Activated T-helper 1 cell treated with anti-CD3 and anti-CD28 coated beads, Interleukin-12 subunit alpha, Interleukin-12 subunit beta, Interleukin-2, Interleukin-4 antibody, amounts not matched to agents 30 ng/mL and 10 ng/mL and 1 ng/mL, durations not matched to agents 14 hours and 24 hours and 36 hours (primary cell): Measurements from ENCODE around the gene SLC8B1. TPM values are rescaled to one million over a fixed set of nuclear protein-coding genes. Genes with fewer than 3 reads are reported as not detected.

Experiments used
- DNase-seq: peaks from one replicate; pipeline ENCODE4 v3.0.0; 2021; ENCODE audit warnings: low spot score
- H3K27ac Mint-ChIP-seq: one replicate; pipeline ENCODE4 v1.8.0; 2021; ENCODE audit warnings: mild to moderate bottlenecking, mixed read lengths
- H3K27me3 Mint-ChIP-seq: one replicate; pipeline ENCODE4 v1.8.0; 2022; ENCODE audit warnings: mild to moderate bottlenecking, moderate library complexity, mixed read lengths; ENCODE audit not compliant: insufficient read depth
- H3K36me3 Mint-ChIP-seq: one replicate; pipeline ENCODE4 v1.8.0; 2021; ENCODE audit warnings: low read depth, mixed read lengths
- H3K4me1 Mint-ChIP-seq: one replicate; pipeline ENCODE4 v1.8.0; 2021; ENCODE audit warnings: low read depth, mixed read lengths
- H3K4me3 Mint-ChIP-seq: one replicate; pipeline ENCODE4 v1.8.0; 2021; ENCODE audit warnings: mild to moderate bottlenecking, moderate library complexity, mixed read lengths
- H3K9me3 Mint-ChIP-seq: one replicate; pipeline ENCODE4 v1.8.0; 2021; ENCODE audit warnings: mixed read lengths
- intact Hi-C: fragments of 100-400 bp; cut with micrococcal nuclease; formaldehyde crosslinking; loops from one replicate; pipeline ENCODE4 v1.15.1; 2024
- total RNA-seq: library from RNA; stranded (reverse); gene quantifications from 2 replicates; pipeline ENCODE4 v1.2.3, GENCODE V29; 2022

SLC8B1 gene
- total RNA-seq, 1 donor from 2014 or later = 21.2 TPM

GRCh38 chr12:113292547-113292946 is 42.4 kb downstream of the SLC8B1 start:
- H3K9me3 Mint-ChIP-seq = no peaks in the 10 kb centered on the region
- no peak for DNase-seq
- H3K4me1 Mint-ChIP-seq = no peaks in the 10 kb centered on the region
- no peak overlapping the region for H3K4me3 Mint-ChIP-seq
- no peak overlapping the region for H3K27ac Mint-ChIP-seq
- peaks cover 26% of the 10 kb centered on the region for H3K36me3 Mint-ChIP-seq
- peaks cover 2% of the 10 kb centered on the region for H3K27me3 Mint-ChIP-seq
- intact Hi-C loops = no loop called here

- Mint-ChIP-seq H3K36me3 (peaks cover 26% of the 10 kb centered on the region), H3K4me3 (no peak overlapping the region), H3K27me3 (peaks cover 2% of the 10 kb centered on the region), H3K27ac (no peak overlapping the region), H3K4me1 (no peaks in the 10 kb centered on the region), H3K9me3 (no peaks in the 10 kb centered on the region)
- no peak for DNase-seq
- intact Hi-C loops = no loop called here
Observed at GRCh38 chr12:113292091-113292490, 42.8 kb downstream of the SLC8B1 start.

- Mint-ChIP-seq H3K9me3 (no peaks in the 10 kb centered on the region), H3K36me3 (peaks cover 26% of the 10 kb centered on the region), H3K27ac (no peak overlapping the region), H3K4me1 (no peaks in the 10 kb centered on the region), H3K27me3 (peaks cover 2% of the 10 kb centered on the region), H3K4me3 (no peak overlapping the region)
- intact Hi-C loops = no loop called here
- DNase-seq = no peak
Observed at GRCh38 chr12:113291586-113291985, 43.3 kb downstream of the SLC8B1 start.

- Mint-ChIP-seq H3K4me3 (no peak overlapping the region), H3K27ac (no peak overlapping the region), H3K36me3 (peaks cover 27% of the 10 kb centered on the region), H3K4me1 (no peaks in the 10 kb centered on the region), H3K27me3 (peaks cover 2% of the 10 kb centered on the region), H3K9me3 (no peaks in the 10 kb centered on the region)
- DNase-seq = no peak
- intact Hi-C loops = no loop called here
Observed at GRCh38 chr12:113290506-113290905, 44.4 kb downstream of the SLC8B1 start.

GRCh38 chr12:113289361-113289760 is 45.5 kb downstream of the SLC8B1 start:
- Mint-ChIP-seq H3K27me3 (no peaks in the 10 kb centered on the region), H3K4me1 (no peaks in the 10 kb centered on the region)

GRCh38 chr12:113287899-113288282 is 47.0 kb downstream of the SLC8B1 start:
- Mint-ChIP-seq H3K27me3 (no peaks in the 10 kb centered on the region), H3K27ac (no peak overlapping the region), H3K4me1 (no peaks in the 10 kb centered on the region), H3K9me3 (no peaks in the 10 kb centered on the region), H3K36me3 (peaks cover 28% of the 10 kb centered on the region), H3K4me3 (no peak overlapping the region)
- DNase-seq = no peak
- intact Hi-C loops = no loop called here

More at GRCh38 chr12:113289361-113289760, 45.5 kb downstream of the SLC8B1 start:
- Mint-ChIP-seq H3K4me3 (no peak overlapping the region), H3K36me3 (peaks cover 31% of the 10 kb centered on the region), H3K27ac (peak overlapping the region; percentile 4), H3K9me3 (no peaks in the 10 kb centered on the region)
- intact Hi-C loops = no loop called here
- no peak for DNase-seq

- Mint-ChIP-seq H3K9me3 (no peaks in the 10 kb centered on the region), H3K27ac (no peak overlapping the region), H3K4me3 (no peak overlapping the region), H3K36me3 (peaks cover 27% of the 10 kb centered on the region), H3K4me1 (no peaks in the 10 kb centered on the region), H3K27me3 (no peaks in the 10 kb centered on the region)
- DNase-seq = no peak
- intact Hi-C loops = no loop called here
Observed at GRCh38 chr12:113287146-113287898, 47.6 kb downstream of the SLC8B1 start.

- Mint-ChIP-seq H3K27ac (no peak overlapping the region), H3K36me3 (peaks cover 22% of the 10 kb centered on the region), H3K4me3 (no peak overlapping the region), H3K9me3 (no peaks in the 10 kb centered on the region), H3K4me1 (no peaks in the 10 kb centered on the region), H3K27me3 (no peaks in the 10 kb centered on the region)
- no peak for DNase-seq
- intact Hi-C loops = no loop called here
Observed at GRCh38 chr12:113286712-113287111, 48.2 kb downstream of the SLC8B1 start.

- intact Hi-C loops = no loop called here
- Mint-ChIP-seq H3K36me3 (peaks cover 16% of the 10 kb centered on the region), H3K9me3 (no peaks in the 10 kb centered on the region), H3K27ac (no peak overlapping the region), H3K4me1 (no peaks in the 10 kb centered on the region), H3K27me3 (no peaks in the 10 kb centered on the region), H3K4me3 (no peak overlapping the region)
- DNase-seq = no peak
Observed at GRCh38 chr12:113285679-113286610, 49.0 kb downstream of the SLC8B1 start.

- no peak for DNase-seq
- Mint-ChIP-seq H3K9me3 (no peaks in the 10 kb centered on the region), H3K4me1 (no peaks in the 10 kb centered on the region), H3K27ac (no peak overlapping the region), H3K4me3 (no peak overlapping the region), H3K36me3 (peaks cover 16% of the 10 kb centered on the region), H3K27me3 (no peaks in the 10 kb centered on the region)
- intact Hi-C loops = no loop called here
Observed at GRCh38 chr12:113284751-113285150, 50.2 kb downstream of the SLC8B1 start.

GRCh38 chr12:113278633-113279032 is 56.3 kb downstream of the SLC8B1 start:
- intact Hi-C loops = no loop called here
- H3K27me3 Mint-ChIP-seq = no peaks in the 10 kb centered on the region
- peak overlapping the region; percentile 9 for H3K27ac Mint-ChIP-seq
- H3K4me3 Mint-ChIP-seq = no peak overlapping the region
- no peak for DNase-seq
- H3K36me3 Mint-ChIP-seq = peaks cover 10% of the 10 kb centered on the region
- no peaks in the 10 kb centered on the region for H3K9me3 Mint-ChIP-seq
- H3K4me1 Mint-ChIP-seq = no peaks in the 10 kb centered on the region

- no peaks in the 10 kb centered on the region for H3K27me3 Mint-ChIP-seq
- no peaks in the 10 kb centered on the region for H3K4me1 Mint-ChIP-seq
- DNase-seq = no peak
- H3K9me3 Mint-ChIP-seq = no peaks in the 10 kb centered on the region
- no peak overlapping the region for H3K4me3 Mint-ChIP-seq
- intact Hi-C loops = no loop called here
- no peak overlapping the region for H3K27ac Mint-ChIP-seq
- H3K36me3 Mint-ChIP-seq = peaks cover 12% of the 10 kb centered on the region
Observed at GRCh38 chr12:113278141-113278540, 56.8 kb downstream of the SLC8B1 start.

GRCh38 chr12:113277511-113277910 is 57.4 kb downstream of the SLC8B1 start:
- no peak for DNase-seq
- peaks cover 13% of the 10 kb centered on the region for H3K36me3 Mint-ChIP-seq
- H3K27ac Mint-ChIP-seq = no peak overlapping the region
- no peaks in the 10 kb centered on the region for H3K27me3 Mint-ChIP-seq
- H3K4me1 Mint-ChIP-seq = peaks cover 3% of the 10 kb centered on the region
- H3K4me3 Mint-ChIP-seq = no peak overlapping the region
- H3K9me3 Mint-ChIP-seq = no peaks in the 10 kb centered on the region
- intact Hi-C loops = no loop called here
